Lower lobe of right lung (tissue), 2 donors: ENCODE data around the gene TRIM10. TPM values are rescaled to one million over a fixed set of nuclear protein-coding genes. Genes with fewer than 3 reads are reported as not detected.
"Not testable (repeated sequence)": the region's sequence is repeated elsewhere in the genome, so short reads cannot be mapped to it uniquely, and the experiment has no call there.

Experiments
- ATAC-seq, 2 donors: fragments of 200-7000 bp; cut with Tn5 transposase; one replicate each; pipeline ENCODE4 v1.9.1; 2020 to 2022; ENCODE audit warnings: mild to moderate bottlenecking in 2 of 2, moderate library complexity in 2 of 2
- DNase-seq: peaks from one replicate; pipeline ENCODE4 v3.0.0-alpha.2; 2020
- H3K27ac ChIP-seq: fragments of 200-600 bp; one replicate; pipeline ENCODE4 v1.8.0; 2022
- H3K27me3 ChIP-seq: fragments of 200-600 bp; one replicate; pipeline ENCODE4 v1.8.0; 2022; ENCODE audit warnings: low read depth
- H3K36me3 ChIP-seq: fragments of 200-600 bp; one replicate; pipeline ENCODE4 v1.8.0; 2022; ENCODE audit warnings: mild to moderate bottlenecking
- H3K4me1 ChIP-seq: fragments of 200-600 bp; one replicate; pipeline ENCODE4 v1.8.0; 2022
- H3K4me3 ChIP-seq: fragments of 200-600 bp; one replicate; pipeline ENCODE4 v1.8.0; 2022; ENCODE audit warnings: mild to moderate bottlenecking
- H3K9me3 ChIP-seq: fragments of 200-600 bp; one replicate; pipeline ENCODE4 v1.8.0; 2022
- CTCF ChIP-seq: fragments of 200-600 bp; IDR thresholded peaks from one replicate; pipeline ENCODE4 v1.8.0; 2022; ENCODE audit warnings: antibody characterized with exemption, mild to moderate bottlenecking
- intact Hi-C: fragments of 100-400 bp; cut with DNase I; formaldehyde crosslinking; loops from one replicate; pipeline ENCODE4 v1.11.0; 2022
- total RNA-seq: library from RNA; stranded (reverse); fragmentation: NEBNext Ultra II Directional; extraction: Animal tissue kit (Norgen Biotek cat#: 25700); gene quantifications from one replicate; pipeline ENCODE4 v1.2.1, GENCODE V29; 2021
- donor health status: DM: no; HTN: yes; CAD: no; lungs with severe emphysema.

The TRIM10 gene
- total RNA-seq, 1 donor from 2014 or later = not detected

GRCh38 chr6:30121446-30122366 lies 39.3 kb downstream of the TRIM10 start:
- Histone ChIP-seq H3K4me1 (no peaks in the 10 kb centered on the region), H3K27ac (no peak overlapping the region), H3K27me3 (no peaks in the 10 kb centered on the region), H3K9me3 (no peaks in the 10 kb centered on the region), H3K36me3 (no peaks in the 10 kb centered on the region), H3K4me3 (no peak overlapping the region)
- ATAC-seq = no peak
- no peak for TF ChIP-seq CTCF
- DNase-seq = no peak
- intact Hi-C loops = no loop called here

GRCh38 chr6:30118691-30119090 lies 42.3 kb downstream of the TRIM10 start:
- H3K27me3 ChIP-seq, H3K27ac ChIP-seq, H3K36me3 ChIP-seq, ATAC-seq, H3K4me1 ChIP-seq, intact Hi-C loops, H3K4me3 ChIP-seq, H3K9me3 ChIP-seq, DNase-seq: not testable (repeated sequence)

- Histone ChIP-seq H3K4me1 (no peaks in the 10 kb centered on the region), H3K4me3 (no peak overlapping the region), H3K36me3 (no peaks in the 10 kb centered on the region), H3K27me3 (peaks cover 10% of the 10 kb centered on the region), H3K27ac (no peak overlapping the region), H3K9me3 (no peaks in the 10 kb centered on the region)
- TF ChIP-seq CTCF = no peak
- intact Hi-C loops = no loop called here
- ATAC-seq = no peak
- DNase-seq = no peak
These were observed 44.3 kb downstream of the TRIM10 start for GRCh38 chr6:30116724-30117123.

- Histone ChIP-seq H3K36me3 (no peaks in the 10 kb centered on the region), H3K4me1 (no peaks in the 10 kb centered on the region), H3K9me3 (no peaks in the 10 kb centered on the region), H3K27ac (no peak overlapping the region), H3K27me3 (peaks cover 35% of the 10 kb centered on the region), H3K4me3 (no peak overlapping the region)
- no peak for ATAC-seq
- intact Hi-C loops = no loop called here
- no peak for TF ChIP-seq CTCF
- DNase-seq = no peak
These were observed 47.2 kb downstream of the TRIM10 start for GRCh38 chr6:30113841-30114240.

GRCh38 chr6:30113003-30113759 lies 47.8 kb downstream of the TRIM10 start, which contains the start of gene TRIM31:
TSS of gene TRIM31 (minus strand) at chr6:30113090. CDS start at chr6:30112805, 285 bp downstream.
- TF ChIP-seq CTCF = no peak

More at GRCh38 chr6:30113003-30113759, 47.8 kb downstream of the TRIM10 start, which contains the start of gene TRIM31:
- Histone ChIP-seq H3K36me3 (no peaks in the 10 kb centered on the region), H3K27me3 (peaks cover 35% of the 10 kb centered on the region), H3K9me3 (no peaks in the 10 kb centered on the region), H3K4me3 (no peak within 1 kb of the TSS), H3K27ac (no peak within 1 kb of the TSS), H3K4me1 (no peaks in the 10 kb centered on the region)
- no peak for DNase-seq
- intact Hi-C loops = no loop called here
- ATAC-seq = peak in 1 of 2 donors; percentile 51
